Coronary artery (tissue), 2 donors: Measurements from ENCODE around the gene ATG2B.

Source experiments
- DNase-seq: peaks from one replicate; pipeline ENCODE4 v3.0.0-alpha.2; 2017; ENCODE audit warnings: low spot score
- H3K27ac ChIP-seq, 2 donors: fragments of 200-600 bp; sonication (generic); one replicate each; pipeline ENCODE4 v1.5.1; 2016 to 2019
- H3K4me3 ChIP-seq: fragments of 200-600 bp; sonication (generic); 2 replicates; pipeline ENCODE4 v1.5.1; 2016; ENCODE audit warnings: mild to moderate bottlenecking, moderate library complexity
- CTCF ChIP-seq: fragments of 200-600 bp; sonication (generic); IDR thresholded peaks from one replicate; pipeline ENCODE4 v1.5.1; 2019; ENCODE audit warnings: antibody characterized with exemption

Gene ATG2B

GRCh38 chr14:96252323-96252998, 110.7 kb downstream of the ATG2B start:
- no peak for TF ChIP-seq CTCF
- no peak for DNase-seq
- H3K27ac ChIP-seq: no peak overlapping the region
- no peak overlapping the region for H3K4me3 ChIP-seq

GRCh38 chr14:96251656-96252155, 111.4 kb downstream of the ATG2B start:
- Histone ChIP-seq H3K27ac (no peak overlapping the region), H3K4me3 (no peak overlapping the region)
- TF ChIP-seq CTCF: no peak
- DNase-seq: no peak

GRCh38 chr14:96250485-96250884, 112.7 kb downstream of the ATG2B start:
- TF ChIP-seq CTCF: no peak
- DNase-seq: no peak
- Histone ChIP-seq H3K4me3 (no peak overlapping the region), H3K27ac (no peak overlapping the region)

- H3K27ac ChIP-seq: no peak overlapping the region
- no peak for DNase-seq
- H3K4me3 ChIP-seq: no peak overlapping the region
- no peak for TF ChIP-seq CTCF
Observed at GRCh38 chr14:96249029-96249428, 114.1 kb downstream of the ATG2B start.

GRCh38 chr14:96247031-96247430, 116.1 kb downstream of the ATG2B start:
- Histone ChIP-seq H3K27ac (no peak overlapping the region), H3K4me3 (no peak overlapping the region)
- no peak for TF ChIP-seq CTCF
- no peak for DNase-seq

- no peak for DNase-seq
Observed at GRCh38 chr14:96246539-96246847, 116.6 kb downstream of the ATG2B start.

More at GRCh38 chr14:96246539-96246847, 116.6 kb downstream of the ATG2B start:
- no peak overlapping the region for H3K27ac ChIP-seq
- TF ChIP-seq CTCF: no peak
- no peak overlapping the region for H3K4me3 ChIP-seq
